OCI-LY7 (cell line): Measurements from ENCODE around the gene TSPOAP1. TPM values are rescaled to one million over a fixed set of nuclear protein-coding genes. Genes with fewer than 3 reads are reported as not detected.
A peak's percentile ranks its signal among the peaks of the same experiment; 100 is the strongest.

Experiments used
- BruUV-seq: library from RNA; stranded (reverse); fragments of 400-500 nt; replicated peaks from 2 replicates; lab custom pipeline; 2021; lab: Mats Ljungman, UMichigan
- CTCF ChIA-PET: fragments of 300-600 bp; sonication (Branson Sonifier 250); formaldehyde crosslinking; loops from one replicate; lab custom pipeline; 2022; ENCODE audit warnings: antibody characterized with exemption; ENCODE audit not compliant: unreplicated experiment; lab: Charles Lee
- POLR2A ChIA-PET: fragments of 300-600 bp; sonication (Branson Sonifier 250); formaldehyde crosslinking; loops from one replicate; lab custom pipeline; 2022; ENCODE audit warnings: antibody characterized with exemption; lab: Charles Lee
- DNase-seq: peaks from one replicate; pipeline ENCODE4 v3.0.0-alpha.2; 2015; ENCODE audit warnings: low spot score
- H2AFZ ChIP-seq: fragments of 200-600 bp; sonication (generic), shearing (Covaris generic); 2 replicates; pipeline ENCODE4 v1.6.1; 2014; ENCODE audit warnings: mild to moderate bottlenecking, antibody characterized with exemption, low read length, moderate library complexity
- H3K27ac ChIP-seq: fragments of 200-600 bp; sonication (generic); 2 replicates; pipeline ENCODE4 v1.5.1; 2014; ENCODE audit warnings: mixed run types, low read depth, mild to moderate bottlenecking, moderate library complexity, low read length, inconsistent platforms; ENCODE audit not compliant: poor library complexity, severe bottlenecking
- H3K36me3 ChIP-seq: fragments of 200-600 bp; sonication (generic); 2 replicates; pipeline ENCODE4 v1.6.1; 2014; ENCODE audit warnings: mild to moderate bottlenecking, antibody characterized with exemption, low read length, moderate library complexity, mixed read lengths; ENCODE audit not compliant: insufficient read depth
- H3K4me1 ChIP-seq: fragments of 200-600 bp; sonication (generic); 2 replicates; pipeline ENCODE4 v1.5.1; 2014; ENCODE audit warnings: mild to moderate bottlenecking, low read length; ENCODE audit not compliant: insufficient read depth, poor library complexity, severe bottlenecking
- H3K4me2 ChIP-seq: fragments of 200-600 bp; sonication (generic); 2 replicates; pipeline ENCODE4 v1.6.1; 2014; ENCODE audit warnings: mild to moderate bottlenecking, low read length
- H3K4me3 ChIP-seq: fragments of 200-600 bp; sonication (generic); 2 replicates; pipeline ENCODE4 v1.5.1; 2014; ENCODE audit warnings: mild to moderate bottlenecking, low read depth, low read length; ENCODE audit not compliant: poor library complexity, severe bottlenecking
- H3K79me2 ChIP-seq: fragments of 200-600 bp; sonication (generic); 2 replicates; pipeline ENCODE4 v1.6.1; 2016; ENCODE audit warnings: low read depth, mild to moderate bottlenecking, low read length, moderate library complexity, mixed read lengths; ENCODE audit not compliant: insufficient read depth
- H3K9me2 ChIP-seq: fragments of 200-600 bp; sonication (generic); 2 replicates; pipeline ENCODE4 v1.6.1; 2016; ENCODE audit warnings: mild to moderate bottlenecking, low read length, mixed read lengths; ENCODE audit not compliant: insufficient read depth
- H3K9me3 ChIP-seq: fragments of 200-600 bp; sonication (generic); 2 replicates; pipeline ENCODE4 v1.6.1; 2014; ENCODE audit warnings: mild to moderate bottlenecking, mixed run types, low read length, mixed read lengths
- H4K20me1 ChIP-seq: fragments of 200-600 bp; sonication (generic); 2 replicates; pipeline ENCODE4 v1.6.1; 2014; ENCODE audit warnings: mild to moderate bottlenecking, antibody characterized with exemption, low read length, moderate library complexity, mixed read lengths; ENCODE audit not compliant: insufficient read depth
- CTCF ChIP-seq: fragments of 200-600 bp; sonication (generic); conservative IDR thresholded peaks from 2 replicates; pipeline ENCODE4 v1.5.1; 2014; ENCODE audit warnings: mild to moderate bottlenecking, antibody characterized with exemption, low read length, moderate library complexity, mixed read lengths
- EZH2phosphoT487 ChIP-seq: fragments of 200-600 bp; sonication (generic); IDR thresholded peaks from 2 replicates; pipeline ENCODE4 v1.6.1; 2018; ENCODE audit warnings: low read depth, borderline replicate concordance, mild to moderate bottlenecking, mixed run types, antibody characterized with exemption, low read length, moderate library complexity, mixed read lengths
- intact Hi-C: fragments of 100-400 bp; cut with micrococcal nuclease; formaldehyde crosslinking; loops from one replicate; pipeline ENCODE4 v1.10.0; 2022; ENCODE audit not compliant: unreplicated experiment
- total RNA-seq, 2 experiments: library from RNA; depleted of rRNA in 1 of 2; stranded (reverse); fragments of >200 nt in 1 of 2; shearing (Covaris generic) in 1 of 2; gene quantifications; 2 replicates each; pipeline ENCODE4 v1.2.3, GENCODE V29; 2014 to 2022

Gene TSPOAP1
- total RNA-seq, 2 experiments from 2014 or later, result 24.0 to 50.6 TPM

GRCh38 chr17:58365185-58365979, 36.8 kb upstream of the TSPOAP1 start:
- Histone ChIP-seq H2AFZ (no peak overlapping the region; the same call in 1 of the 2 replicates), H3K36me3 (no peaks in the 10 kb centered on the region), H3K79me2 (no peaks in the 10 kb centered on the region), H3K4me3 (no peak overlapping the region), H3K9me2 (no peaks in the 10 kb centered on the region), H4K20me1 (no peaks in the 10 kb centered on the region), H3K27ac (peak overlapping the region; percentile 36), H3K4me2 (no peak overlapping the region), H3K4me1 (peaks cover 45% of the 10 kb centered on the region), H3K9me3 (no peaks in the 10 kb centered on the region)
- ChIA-PET CTCF (interaction anchor here (0.6 kb wide), 1 partner anchor 52 kb away, joined by 3 read pairs; the partner anchor contains the start of gene RNF43), POLR2A (interaction anchor here (1.3 to 4.4 kb wide), 4 partner anchors 12 to 29 kb away, joined by 5 to 20 read pairs (median 8); no protein-coding TSS in a partner anchor)
- no TSS peak for BruUV-seq
- TF ChIP-seq CTCF, result no peak
- no peak for TF ChIP-seq EZH2phosphoT487
- intact Hi-C loops, result loop anchor here (5.0 kb wide), 1 partner anchor 52 kb away; the partner anchor contains the start of gene RNF43
- no peak for DNase-seq

- BruUV-seq, result no TSS peak
- Histone ChIP-seq H3K4me2 (no peak overlapping the region), H3K79me2 (no peaks in the 10 kb centered on the region), H3K9me2 (no peaks in the 10 kb centered on the region), H3K27ac (no peak overlapping the region), H3K4me3 (no peak overlapping the region), H4K20me1 (no peaks in the 10 kb centered on the region), H3K36me3 (no peaks in the 10 kb centered on the region), H3K9me3 (no peaks in the 10 kb centered on the region), H2AFZ (no peak overlapping the region), H3K4me1 (peaks cover 41% of the 10 kb centered on the region)
- intact Hi-C loops, result no loop called here
- POLR2A ChIA-PET, result interaction anchor here (1.0 to 2.4 kb wide), 4 partner anchors 12 to 31 kb away, joined by 3 to 15 read pairs (median 6); partner anchors contain the start of gene SUPT4H1
- no peak for DNase-seq
- no peak for TF ChIP-seq CTCF
- TF ChIP-seq EZH2phosphoT487, result no peak
- CTCF ChIA-PET, result interaction anchor here (1.3 kb wide), 1 partner anchor 20 kb away, joined by 5 read pairs; no protein-coding TSS in a partner anchor
Observed at GRCh38 chr17:58364270-58364942, 35.8 kb upstream of the TSPOAP1 start.
